GM12878 (cell line): ENCODE results near the gene SEL1L3.

Experiments
- CTCF ChIP-seq, 3 experiments: IDR thresholded peaks in 2 of 3; conservative IDR thresholded peaks in 1 of 3; 2 replicates each; pipeline ENCODE4 v1.5.1; 2011; ENCODE audit warnings: low read depth in 3 of 3, low read length in 3 of 3, mild to moderate bottlenecking in 3 of 3, control low read depth in 2 of 3, moderate library complexity in 2 of 3, inconsistent platforms in 1 of 3, mixed read lengths in 1 of 3; ENCODE audit not compliant: control insufficient read depth in 2 of 3, insufficient read depth in 1 of 3; ENCODE audit errors: extremely low read depth in 1 of 3
- ELK1 ChIP-seq: IDR thresholded peaks from 2 replicates; pipeline ENCODE4 v1.6.1; 2012; ENCODE audit warnings: low read depth, low read length, improper control_type of control experiment
- EZH2 ChIP-seq: IDR thresholded peaks from 2 replicates; pipeline ENCODE4 v1.6.1; 2012; ENCODE audit warnings: low read depth, mild to moderate bottlenecking, control low read depth, inconsistent platforms, low read length, borderline replicate concordance; ENCODE audit not compliant: control insufficient read depth
- JUNB ChIP-seq: IDR thresholded peaks from 2 replicates; pipeline ENCODE4 v1.6.1; 2016; ENCODE audit warnings: antibody characterized with exemption, mild to moderate bottlenecking
- NBN ChIP-seq: fragments of 450-650 bp; IDR thresholded peaks from 2 replicates; pipeline ENCODE4 v1.6.1; 2016
- NR2C2 ChIP-seq: IDR thresholded peaks from 2 replicates; pipeline ENCODE4 v1.6.1; 2011; ENCODE audit warnings: borderline replicate concordance, low read depth; ENCODE audit not compliant: control insufficient read depth, insufficient read length
- POLR2A ChIP-seq: IDR thresholded peaks from 2 replicates; pipeline ENCODE4 v1.6.1; 2011; ENCODE audit warnings: low read depth, mild to moderate bottlenecking, low read length
- RB1 ChIP-seq: fragments of 450-650 bp; formaldehyde crosslinking; IDR thresholded peaks from 2 replicates; pipeline ENCODE4 v1.6.1; 2017; ENCODE audit warnings: mild to moderate bottlenecking, borderline replicate concordance
- STAT3 ChIP-seq: IDR thresholded peaks from 2 replicates; pipeline ENCODE4 v1.6.1; 2011; ENCODE audit warnings: low read depth, low read length, improper control_type of control experiment
- TAF1 ChIP-seq: IDR thresholded peaks from 2 replicates; pipeline ENCODE4 v1.6.1; 2011; ENCODE audit warnings: mild to moderate bottlenecking, low read depth, low read length, borderline replicate concordance
- ZNF687 ChIP-seq: fragments of 450-650 bp; IDR thresholded peaks from 2 replicates; pipeline ENCODE4 v1.6.1; 2017; ENCODE audit warnings: mild to moderate bottlenecking, moderate library complexity

- TF ChIP-seq CTCF (IDR thresholded peaks at IDR 0.05 in 2 of 3, conservative IDR thresholded peaks at IDR 0.05 in 1 of 3; ENCODE audit: control insufficient read depth in 2 of 3, extremely low read depth in 1 of 3, insufficient read depth in 1 of 3, low read depth in 3 of 3, low read length in 3 of 3) (no peak), NR2C2 (no peak), EZH2 (no peak), POLR2A (no peak), TAF1 (no peak), ZNF687 (no peak), JUNB (no peak), STAT3 (no peak), NBN (no peak), ELK1 (no peak), RB1 (no peak)
Measured at GRCh38 chr4:25821899-25822298, 40.9 kb downstream of the SEL1L3 start.
